Subcutaneous abdominal adipose tissue (tissue), 5 donors: ENCODE measurements around the gene NFKB1.

Experiments used
- H3K27ac ChIP-seq: one replicate; pipeline ENCODE4 v1.7.0; 2013; ENCODE audit warnings: low read depth, mild to moderate bottlenecking, inconsistent platforms, low read length, moderate library complexity
- H3K27me3 ChIP-seq, 5 donors: one replicate each; pipeline ENCODE4 v1.7.0; 2013; ENCODE audit warnings: low read length in 5 of 5, inconsistent platforms in 1 of 5; ENCODE audit not compliant: control insufficient read depth in 5 of 5, insufficient read depth in 4 of 5
- H3K36me3 ChIP-seq, 5 donors: one replicate each; pipeline ENCODE4 v1.7.0; 2013; ENCODE audit warnings: low read length in 5 of 5; ENCODE audit not compliant: control insufficient read depth in 5 of 5, insufficient read depth in 5 of 5
- H3K4me1 ChIP-seq, 5 donors: one replicate each; pipeline ENCODE4 v1.7.0; 2013; ENCODE audit warnings: low read length in 5 of 5, mild to moderate bottlenecking in 3 of 5, moderate library complexity in 1 of 5; ENCODE audit not compliant: control insufficient read depth in 5 of 5, insufficient read depth in 5 of 5
- H3K4me3 ChIP-seq, 5 donors: one replicate each; pipeline ENCODE4 v1.7.0; 2013; ENCODE audit warnings: low read length in 5 of 5, low read depth in 1 of 5
- H3K9ac ChIP-seq, 5 donors: one replicate each; pipeline ENCODE4 v1.7.0; 2013; ENCODE audit warnings: low read length in 5 of 5, mild to moderate bottlenecking in 4 of 5, moderate library complexity in 3 of 5
- H3K9me3 ChIP-seq, 5 donors: one replicate each; pipeline ENCODE4 v1.7.0; 2013; ENCODE audit warnings: low read length in 5 of 5; ENCODE audit not compliant: control insufficient read depth in 5 of 5
- donor health status: healthy.
- donor health status: healthy.
- donor health status: healthy.
- donor health status: healthy.
- donor health status: healthy.

Gene NFKB1

GRCh38 chr4:102647117-102647516 lies 146.0 kb downstream of the NFKB1 start:
- H3K9ac ChIP-seq, result no peak overlapping the region
- H3K27me3 ChIP-seq, result no peaks in the 10 kb centered on the region
- no peaks in the 10 kb centered on the region for H3K9me3 ChIP-seq
- no peak overlapping the region for H3K27ac ChIP-seq
- H3K4me3 ChIP-seq, result no peak overlapping the region
- H3K4me1 ChIP-seq, result peaks cover 0 to 5% (median 0%) of the 10 kb centered on the region in 5 donors
- peaks cover 12 to 36% (median 21%) of the 10 kb centered on the region in 5 donors for H3K36me3 ChIP-seq

- Histone ChIP-seq H3K27me3 (no peaks in the 10 kb centered on the region), H3K4me1 (no peaks in the 10 kb centered on the region), H3K27ac (no peak overlapping the region), H3K9ac (no peak overlapping the region), H3K4me3 (no peak overlapping the region), H3K36me3 (peaks cover 0 to 19% (median 7%) of the 10 kb centered on the region in 5 donors), H3K9me3 (no peaks in the 10 kb centered on the region)
Observed at GRCh38 chr4:102657206-102657605, 156.0 kb downstream of the NFKB1 start.

- Histone ChIP-seq H3K36me3 (peaks cover 3 to 39% (median 24%) of the 10 kb centered on the region in 5 donors), H3K9me3 (no peaks in the 10 kb centered on the region), H3K9ac (no peak overlapping the region), H3K4me3 (no peak overlapping the region), H3K27me3 (no peaks in the 10 kb centered on the region), H3K27ac (no peak overlapping the region), H3K4me1 (no peaks in the 10 kb centered on the region)
Observed at GRCh38 chr4:102663073-102663472, 161.9 kb downstream of the NFKB1 start.

GRCh38 chr4:102665527-102665926 lies 164.4 kb downstream of the NFKB1 start:
- H3K36me3 ChIP-seq, result peaks cover 5 to 44% (median 30%) of the 10 kb centered on the region in 5 donors
- no peaks in the 10 kb centered on the region for H3K9me3 ChIP-seq
- H3K4me1 ChIP-seq, result no peaks in the 10 kb centered on the region
- H3K4me3 ChIP-seq, result no peak overlapping the region
- H3K27ac ChIP-seq, result no peak overlapping the region
- no peaks in the 10 kb centered on the region for H3K27me3 ChIP-seq
- no peak overlapping the region for H3K9ac ChIP-seq
